NCI-H1436 (cell line): ENCODE results near the gene HERC6.
"Not testable (repeated sequence)": the region's sequence is repeated elsewhere in the genome, so short reads cannot be mapped to it uniquely, and the experiment has no call there.

Experiments used
- DNase-seq: peaks from one replicate; lab custom pipeline; 2025; lab: John Stamatoyannopoulos, UW

Gene HERC6

DNA sequence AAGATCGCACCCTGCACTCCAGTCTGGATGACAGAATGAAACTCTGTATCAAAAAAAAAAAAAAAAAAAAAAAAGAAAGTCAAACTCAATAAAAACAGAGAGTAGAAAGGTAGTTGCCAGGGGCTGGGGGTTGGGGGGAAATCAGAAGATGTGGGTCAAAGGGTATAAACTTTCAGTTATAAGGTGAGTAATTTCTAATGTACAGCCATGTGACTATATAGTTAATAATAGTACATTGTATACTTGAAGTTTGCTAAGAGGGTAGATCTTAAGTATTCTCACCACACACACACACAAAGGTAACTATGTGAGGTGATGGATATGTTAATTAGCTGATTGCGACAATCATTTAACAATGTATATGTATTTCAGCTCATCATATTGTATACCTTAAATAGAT lies 11.5 kb downstream of the HERC6 start:
- DNase-seq, result no peak

DNA sequence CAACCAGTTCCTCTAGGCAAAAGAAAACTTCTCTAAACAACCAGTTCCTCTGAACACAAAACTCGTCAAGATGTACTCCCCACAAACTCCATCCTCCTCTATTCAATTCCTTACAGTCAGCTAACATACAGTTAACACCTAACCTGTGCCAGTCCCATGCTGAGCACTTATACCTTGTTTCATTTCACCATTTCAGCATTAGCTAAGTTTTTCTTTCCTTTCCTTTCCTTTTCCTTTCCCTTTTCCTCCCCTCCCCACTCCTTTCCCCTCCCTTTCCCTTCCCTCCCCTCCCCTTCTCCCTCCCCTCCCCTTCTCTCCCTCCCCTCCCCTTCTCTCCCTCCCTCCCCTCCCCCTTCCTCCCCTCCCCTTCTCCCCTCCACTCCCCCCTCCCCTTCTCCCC lies 13.1 kb downstream of the HERC6 start:
- no peak for DNase-seq

DNA sequence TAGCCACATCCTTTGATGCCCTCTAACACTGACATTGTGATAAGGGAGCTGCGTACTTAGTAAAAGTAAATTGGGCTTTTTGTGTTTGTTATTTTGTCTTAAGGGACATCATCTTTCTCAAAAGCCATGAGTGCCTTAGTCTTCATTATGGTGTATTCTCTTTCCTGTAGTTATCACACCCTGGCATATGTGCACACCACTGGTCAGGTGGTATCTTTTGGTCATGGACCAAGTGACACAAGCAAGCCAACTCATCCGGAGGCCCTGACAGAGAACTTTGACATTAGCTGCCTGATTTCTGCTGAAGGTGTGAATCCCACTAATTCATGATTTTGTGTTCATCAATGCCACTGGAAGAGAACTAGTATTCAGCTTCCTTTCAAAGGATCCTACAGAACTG lies 18.0 kb downstream of the HERC6 start:
- no peak for DNase-seq

DNA sequence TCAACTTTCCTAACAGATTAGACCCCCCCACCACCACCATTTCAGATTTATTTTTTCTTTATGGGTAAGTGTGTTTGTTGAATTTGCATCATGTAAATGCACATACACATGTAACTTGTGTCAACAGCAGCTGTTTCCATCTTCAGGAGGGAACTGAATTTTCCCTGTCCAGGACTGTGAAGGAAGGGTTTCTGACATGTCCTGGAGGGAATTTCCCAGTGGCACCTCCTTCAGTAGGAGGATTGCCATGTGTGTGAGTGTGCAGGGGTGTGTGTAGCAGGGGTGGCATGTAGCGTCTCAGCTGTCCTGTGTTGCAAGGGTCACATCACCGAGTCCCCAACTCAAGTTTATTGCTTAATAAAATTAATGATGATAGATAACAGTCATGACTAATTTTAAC lies 19.7 kb downstream of the HERC6 start:
- no peak for DNase-seq

DNA sequence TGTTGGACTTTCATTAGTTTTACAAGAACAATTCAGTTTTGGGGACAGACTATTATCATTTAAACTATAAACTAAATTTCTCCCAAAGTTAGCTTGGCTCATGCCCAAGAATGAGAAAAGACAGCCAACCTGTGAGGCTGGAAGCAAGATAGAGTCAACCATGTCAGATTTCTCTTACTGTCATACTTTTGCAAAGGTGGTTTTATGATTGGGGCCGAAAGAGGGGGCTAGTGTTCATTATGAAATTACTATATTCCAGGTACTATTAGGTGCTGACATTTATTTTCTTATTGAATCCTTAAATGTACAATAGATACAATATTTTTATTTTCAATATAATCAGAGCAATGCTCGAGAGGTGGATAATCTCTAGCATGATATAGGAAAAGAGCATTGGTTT lies 30.6 kb downstream of the HERC6 start:
- DNase-seq, result no peak

DNA sequence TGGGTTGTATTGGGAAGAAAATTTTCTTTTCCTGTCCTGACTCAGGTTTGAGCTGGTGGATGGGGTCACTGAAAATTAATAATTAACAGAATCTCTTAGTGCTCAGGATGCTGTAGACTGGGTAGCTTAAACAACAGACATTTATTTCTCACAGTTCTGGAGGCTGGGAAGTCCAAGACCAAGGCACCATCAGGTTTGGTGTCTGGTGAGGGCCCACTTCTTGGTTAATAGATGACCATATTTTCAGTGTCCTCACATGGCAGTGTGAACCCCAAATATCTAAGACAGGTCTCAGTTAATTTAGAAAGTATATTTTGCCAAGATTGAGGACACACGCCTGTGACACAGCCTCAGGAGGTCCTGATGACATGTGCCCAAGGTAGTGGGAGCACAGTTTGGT lies 31.1 kb downstream of the HERC6 start:
- no peak for DNase-seq

DNA sequence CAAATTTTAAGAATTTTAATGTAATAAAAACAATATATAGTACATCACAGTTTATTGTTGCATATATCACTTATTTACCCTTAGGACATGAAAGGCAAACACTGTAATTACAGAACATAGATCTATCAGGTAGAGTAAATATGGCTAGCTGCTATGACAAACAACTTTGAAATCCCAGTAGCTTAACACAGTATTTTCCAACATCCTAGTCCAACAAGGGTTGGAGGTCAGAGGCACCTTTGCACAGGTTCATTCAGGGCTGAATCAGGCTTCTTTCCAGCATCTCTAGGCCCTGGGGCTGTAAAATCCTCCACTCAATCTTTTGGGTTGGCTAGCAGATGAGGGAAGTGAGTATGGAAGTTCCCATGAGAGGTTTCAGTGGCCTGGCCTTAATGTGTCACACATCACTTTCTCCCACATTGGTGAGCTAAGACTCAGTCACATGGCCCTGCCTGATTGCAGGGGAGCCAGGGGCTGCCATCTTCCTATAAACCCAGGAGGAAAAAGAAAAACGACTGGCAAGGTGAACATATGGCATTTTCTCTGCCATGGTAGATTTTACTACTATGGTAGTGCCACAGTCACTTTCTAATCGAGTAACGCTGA lies 32.9 kb downstream of the HERC6 start:
- no peak for DNase-seq

DNA sequence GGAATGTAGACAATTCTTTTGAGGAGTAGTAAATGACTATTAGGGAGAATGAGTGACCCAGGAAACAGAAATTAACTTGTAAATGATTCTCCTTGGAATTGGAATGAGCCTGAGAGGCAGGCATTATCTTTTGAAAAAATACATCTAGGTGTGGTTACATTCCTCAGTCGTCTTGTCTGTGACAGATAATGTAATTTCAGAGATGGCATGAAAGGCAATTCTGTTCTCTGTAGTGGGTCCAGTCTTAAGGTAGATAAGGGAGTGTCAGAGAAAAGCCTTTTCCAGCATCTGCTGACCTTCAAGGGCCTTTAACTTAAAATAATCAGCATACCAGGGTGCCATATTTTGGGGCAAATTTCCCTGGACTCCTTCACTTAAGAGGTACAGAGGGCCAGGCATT lies 35.1 kb downstream of the HERC6 start:
- no peak for DNase-seq

DNA sequence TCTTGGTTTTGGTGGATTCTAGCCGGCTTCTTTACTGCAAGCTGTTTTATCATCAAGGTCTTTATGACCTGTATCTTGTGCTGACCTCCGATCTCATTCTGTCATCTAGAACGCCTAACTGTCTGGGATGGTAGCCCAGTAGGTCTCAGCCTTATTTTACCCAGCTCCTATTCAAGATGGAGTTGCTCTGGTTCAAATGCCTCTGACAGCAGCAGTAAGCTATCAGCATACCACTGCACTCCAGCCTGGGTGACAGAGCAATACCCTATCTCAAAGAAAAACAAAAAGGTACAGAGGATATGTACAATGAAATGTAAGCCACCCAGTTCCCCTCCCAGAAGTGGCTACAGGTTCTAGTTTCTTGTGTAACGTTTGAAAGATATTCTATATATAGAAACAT lies 36.1 kb downstream of the HERC6 start:
- no peak for DNase-seq

DNA sequence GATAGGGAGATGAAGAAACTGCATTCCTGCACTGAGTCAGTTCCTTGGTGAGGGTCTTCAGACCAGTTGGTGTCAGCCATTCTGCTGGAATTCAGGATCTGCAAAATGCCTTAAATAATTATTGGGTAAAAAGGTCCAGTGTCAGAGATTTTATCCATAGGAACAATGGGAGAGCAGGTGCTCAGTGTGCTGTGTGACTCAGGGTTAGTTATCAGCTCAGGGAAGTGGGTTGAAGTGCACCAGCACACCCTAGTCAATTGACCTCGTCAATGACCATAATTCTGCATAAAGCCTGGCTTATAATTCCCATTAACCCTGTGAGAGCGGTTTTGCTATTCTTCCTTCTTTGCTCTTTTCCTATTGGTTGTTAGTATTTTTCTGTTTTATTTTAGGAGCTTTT lies 37.3 kb downstream of the HERC6 start:
- DNase-seq, result no peak

DNA sequence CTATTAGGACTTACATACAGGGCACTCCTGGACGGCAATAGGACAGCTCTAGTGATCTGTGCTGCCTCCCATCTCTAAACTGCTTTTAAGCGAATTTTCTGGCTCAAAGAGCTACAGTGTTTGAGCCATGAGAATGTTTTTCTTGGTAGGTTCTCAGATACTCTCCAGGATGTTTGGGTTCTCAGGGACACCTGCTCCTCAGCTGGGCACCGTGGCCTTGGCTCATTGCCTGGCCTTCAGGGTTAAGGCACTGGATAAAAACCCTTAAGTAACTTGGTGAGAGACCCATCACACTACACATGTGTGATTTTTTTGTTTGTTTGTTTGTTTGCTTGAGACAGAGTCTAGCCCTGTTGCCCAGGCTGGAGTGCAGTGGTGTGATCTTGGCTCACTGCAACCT lies 39.8 kb downstream of the HERC6 start:
- no peak for DNase-seq

DNA sequence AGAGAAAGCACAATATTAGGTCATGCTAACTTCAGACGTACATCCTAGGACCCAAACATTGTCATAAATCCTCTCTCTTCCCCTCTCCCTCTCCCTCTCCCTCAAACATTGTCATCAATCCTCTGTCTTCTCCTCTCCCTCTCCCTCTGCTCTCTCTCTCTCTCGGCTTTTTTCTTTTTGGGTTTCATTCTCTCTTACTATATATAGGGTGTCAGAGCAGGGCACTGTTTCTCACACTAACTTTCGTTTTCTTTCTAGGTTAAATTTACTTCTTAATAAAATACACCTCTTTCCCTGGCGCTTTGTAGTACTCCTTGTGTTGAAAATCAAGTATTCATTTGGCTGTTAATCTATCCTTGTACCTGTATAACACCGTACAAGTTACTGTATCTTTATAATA lies 41.2 kb downstream of the HERC6 start:
- DNase-seq, result no peak

DNA sequence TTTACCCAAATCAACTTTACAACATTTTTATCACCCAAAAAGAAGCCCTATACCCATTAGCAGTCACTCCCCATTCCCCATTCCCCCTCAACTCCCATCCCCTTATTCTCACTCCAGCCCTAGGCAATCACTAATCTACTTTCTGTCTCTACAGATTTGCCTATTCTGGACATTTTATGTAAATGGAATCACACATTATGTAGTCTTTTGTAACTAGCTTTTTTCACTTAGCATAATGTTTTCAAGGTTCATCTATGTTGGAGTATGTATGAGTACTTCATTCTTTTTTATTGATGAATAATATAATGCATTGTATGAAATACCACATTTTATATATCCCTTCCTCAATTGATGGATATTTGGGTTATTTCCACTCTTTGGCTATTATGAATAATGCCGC lies 42.2 kb downstream of the HERC6 start:
- no peak for DNase-seq

DNA sequence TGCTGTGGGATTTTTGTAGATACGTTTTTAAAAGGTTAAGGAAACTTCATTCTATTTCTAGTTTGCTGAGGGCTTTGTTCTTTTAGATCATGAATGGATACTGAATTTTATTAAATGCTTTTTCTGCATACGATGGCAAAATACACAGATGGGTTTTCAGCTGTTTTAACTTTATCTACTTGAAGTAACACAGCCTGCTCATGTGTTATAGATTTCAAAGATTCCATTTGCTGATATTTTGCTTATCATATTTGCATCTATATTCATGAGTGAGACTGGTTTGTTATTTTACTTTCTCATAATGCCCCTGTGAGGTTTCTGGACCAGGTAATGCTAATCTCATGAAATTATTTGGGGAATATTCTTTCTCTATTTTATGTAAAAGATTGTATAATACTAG lies 43.8 kb downstream of the HERC6 start:
- no peak for DNase-seq

DNA sequence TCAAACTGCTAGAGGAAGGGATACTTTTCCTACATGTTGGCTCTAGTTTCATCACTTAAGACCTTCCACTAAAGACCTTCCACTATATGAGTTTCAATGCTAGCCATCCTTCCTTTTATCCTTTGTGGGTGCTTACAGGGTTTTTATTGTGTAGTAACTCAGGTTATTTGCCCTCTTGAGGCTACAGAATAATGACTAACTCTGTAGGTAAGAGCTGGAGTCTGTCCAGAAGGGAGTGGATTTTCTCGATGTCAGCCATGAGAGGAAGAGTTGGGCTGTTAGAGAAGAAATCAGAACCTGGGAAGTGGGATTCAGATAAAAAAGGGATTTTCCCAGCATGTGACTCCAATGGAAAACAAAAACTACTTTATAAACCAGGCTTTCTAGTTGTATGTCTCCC lies 50.7 kb downstream of the HERC6 start:
- no peak for DNase-seq

DNA sequence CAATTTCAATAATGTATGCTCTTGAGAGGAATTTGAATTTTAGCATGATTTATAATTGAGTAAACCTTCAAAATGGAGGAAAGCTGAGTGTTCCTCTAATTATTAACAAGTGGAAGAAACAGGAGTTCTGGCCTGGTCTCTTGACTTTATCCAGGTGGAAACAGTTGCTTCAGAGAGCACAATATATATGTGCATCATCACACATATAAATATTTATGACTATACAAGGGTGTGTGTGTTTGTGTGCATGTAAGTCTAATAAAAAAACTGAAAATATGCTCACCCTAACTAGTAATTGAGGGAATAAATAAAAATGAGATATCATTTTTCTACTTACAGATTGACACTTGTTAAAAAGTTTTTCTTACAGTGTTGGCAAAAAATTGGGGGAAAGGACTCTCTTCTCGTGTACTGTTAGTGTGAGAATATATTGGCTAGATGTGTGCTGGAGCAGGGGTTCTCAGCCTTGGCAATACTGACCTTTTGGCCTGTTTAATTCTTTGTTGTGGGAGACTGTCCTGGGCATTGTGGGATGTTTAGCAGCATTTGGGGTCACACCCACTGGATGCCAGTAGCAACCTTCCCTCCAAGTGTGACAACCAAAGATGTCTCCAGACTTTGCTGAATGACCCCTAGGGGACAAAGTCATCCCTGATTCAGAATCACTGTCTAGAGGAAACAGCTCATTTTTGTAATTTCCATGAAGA lies 57.5 kb downstream of the HERC6 start:
- DNase-seq, result no peak

DNA sequence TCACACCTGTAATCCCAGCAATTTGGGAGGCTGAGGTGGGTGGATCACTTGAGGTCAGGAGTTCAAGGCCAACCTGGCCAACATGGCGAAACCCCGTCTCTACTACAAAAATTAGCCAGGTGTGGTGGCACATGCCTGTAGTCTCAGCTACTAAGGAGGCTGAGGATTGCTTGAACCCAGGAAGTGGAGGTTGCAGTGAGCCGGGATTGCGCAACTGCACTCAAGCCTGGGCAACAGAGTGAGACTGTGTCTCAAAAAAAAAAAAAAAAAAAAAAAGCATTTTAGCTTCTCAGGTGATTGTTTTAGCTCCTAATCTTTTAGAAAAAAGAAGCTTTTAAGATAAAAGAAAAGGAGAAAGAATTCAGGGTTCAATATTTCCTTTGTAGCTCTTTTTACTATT lies 59.2 kb downstream of the HERC6 start:
- DNase-seq, result not testable (repeated sequence)

DNA sequence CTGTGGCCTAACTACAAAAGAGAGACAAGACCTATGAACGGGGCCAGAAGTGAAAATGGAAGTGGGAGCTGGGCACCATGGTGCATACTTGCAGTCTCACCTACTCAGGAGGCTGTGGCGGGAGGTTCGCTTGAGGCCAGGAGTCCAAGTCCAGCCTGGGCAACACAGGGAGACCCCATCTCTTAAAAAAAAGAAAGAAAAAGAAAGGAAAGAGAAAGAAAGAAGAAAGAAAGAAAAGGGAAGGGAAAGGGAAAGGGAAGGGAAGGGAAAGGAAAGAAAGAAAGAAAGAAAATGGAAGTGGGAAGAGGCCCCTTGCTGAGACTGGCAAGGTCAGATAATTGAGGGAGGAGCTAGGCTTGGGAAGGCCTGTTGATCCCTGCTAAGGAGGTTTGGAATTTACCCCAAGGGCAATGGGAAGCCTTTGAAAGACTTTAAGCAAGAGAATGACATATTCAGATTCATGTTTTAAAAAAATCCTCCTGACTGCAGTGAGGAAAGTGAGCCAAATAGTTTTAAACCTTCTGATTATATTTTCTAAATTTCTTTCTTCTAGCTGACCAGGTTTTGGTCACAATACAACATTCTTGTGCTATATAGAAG lies 60.6 kb downstream of the HERC6 start:
- no peak for DNase-seq

DNA sequence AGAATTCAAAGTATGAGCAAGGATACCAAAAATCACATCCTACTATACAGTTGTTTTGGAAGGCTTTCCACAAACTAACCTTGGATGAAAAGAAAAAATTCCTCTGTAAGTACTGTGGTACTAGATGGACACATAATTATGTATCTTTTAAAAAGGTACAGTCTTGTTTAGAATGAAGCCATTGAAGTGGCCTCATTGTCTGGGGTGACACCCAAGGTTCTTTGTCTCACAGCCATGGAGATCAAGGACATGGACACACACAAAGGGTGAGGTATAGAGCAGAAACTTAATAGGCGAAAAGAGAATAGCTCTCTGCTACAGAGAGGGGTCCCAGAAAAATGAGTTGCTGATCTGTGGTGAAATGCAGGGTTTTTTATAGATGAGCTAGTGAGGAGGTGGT lies 61.5 kb downstream of the HERC6 start:
- no peak for DNase-seq

DNA sequence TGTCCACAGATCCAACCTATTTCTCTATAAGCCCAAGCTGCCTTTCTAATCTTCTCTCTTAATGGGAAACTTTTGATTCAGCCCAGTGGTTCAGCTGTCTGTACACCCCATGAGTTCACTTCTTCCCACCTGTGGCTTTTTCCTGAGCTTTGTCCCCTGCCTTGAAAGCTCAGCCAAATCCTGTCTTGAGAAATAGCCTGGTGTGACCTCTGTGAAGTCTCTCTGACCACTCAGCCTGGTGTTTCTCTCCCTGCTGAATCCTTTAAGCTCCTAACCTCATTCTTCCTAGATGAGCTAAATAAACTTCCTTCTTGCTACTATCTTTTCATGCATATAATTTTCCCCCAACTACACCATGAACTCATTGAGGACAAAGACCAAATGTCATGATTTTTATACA lies 63.0 kb downstream of the HERC6 start:
- no peak for DNase-seq

DNA sequence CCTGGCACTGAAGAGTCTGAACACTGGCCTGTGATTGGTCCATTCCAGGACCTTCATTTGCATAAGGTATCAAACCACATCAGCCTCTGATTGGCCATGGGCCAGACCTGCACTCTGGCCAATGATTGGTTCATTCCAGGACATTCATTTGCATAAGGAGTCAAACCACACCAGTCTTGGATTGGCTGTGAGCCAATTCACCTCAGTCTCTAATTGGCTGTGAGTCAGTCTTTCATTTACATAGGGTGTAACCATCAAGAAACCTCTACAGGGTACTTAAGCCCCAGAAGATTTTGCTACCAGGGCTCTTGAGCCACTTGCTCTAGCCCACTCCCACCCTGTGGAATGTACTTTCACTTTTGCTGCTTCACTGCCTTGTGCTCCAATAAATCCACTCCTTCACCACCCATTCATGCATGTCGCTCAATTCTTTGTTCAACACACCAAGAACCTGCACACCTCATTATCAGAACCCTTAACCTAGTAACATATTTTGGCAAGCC lies 64.1 kb downstream of the HERC6 start:
- DNase-seq, result no peak

DNA sequence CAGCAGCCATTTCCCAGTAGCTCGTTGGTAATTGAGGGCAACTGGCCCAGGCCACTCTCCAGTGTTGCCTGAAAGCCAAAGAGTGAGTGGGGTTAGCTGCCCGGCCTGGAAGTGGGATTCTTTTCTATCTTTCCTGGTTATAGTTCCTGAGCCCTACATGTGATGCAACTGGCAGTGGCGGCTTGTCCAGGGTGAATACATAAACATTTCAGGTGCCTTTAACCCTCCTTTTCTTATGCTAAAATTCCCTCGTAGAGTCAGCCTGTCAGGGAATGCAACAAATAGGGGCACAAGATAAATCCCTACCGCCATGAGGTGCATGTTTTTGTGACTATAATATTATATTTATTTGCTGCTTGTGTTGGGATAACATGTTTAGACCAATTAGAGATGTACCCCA lies 64.8 kb downstream of the HERC6 start:
- DNase-seq, result no peak

DNA sequence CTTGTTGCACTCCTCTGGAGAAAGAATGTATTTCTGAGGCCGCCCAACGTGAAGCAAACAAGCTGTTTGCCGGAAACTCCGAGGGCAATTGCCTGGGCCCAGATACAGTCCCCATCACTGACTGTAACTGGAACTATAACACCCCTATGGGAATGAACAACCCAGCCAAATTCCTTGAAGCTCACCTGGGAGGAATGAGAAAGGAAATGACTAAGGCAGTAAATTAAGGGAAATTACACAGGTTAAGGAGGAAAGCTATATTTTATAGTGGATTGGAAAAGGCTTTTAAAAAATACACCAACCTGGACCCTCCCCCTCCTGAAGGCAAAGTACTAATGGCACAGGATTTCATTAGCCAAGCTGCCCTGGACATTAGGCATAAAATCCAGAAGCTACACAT lies 66.6 kb downstream of the HERC6 start:
- no peak for DNase-seq

DNA sequence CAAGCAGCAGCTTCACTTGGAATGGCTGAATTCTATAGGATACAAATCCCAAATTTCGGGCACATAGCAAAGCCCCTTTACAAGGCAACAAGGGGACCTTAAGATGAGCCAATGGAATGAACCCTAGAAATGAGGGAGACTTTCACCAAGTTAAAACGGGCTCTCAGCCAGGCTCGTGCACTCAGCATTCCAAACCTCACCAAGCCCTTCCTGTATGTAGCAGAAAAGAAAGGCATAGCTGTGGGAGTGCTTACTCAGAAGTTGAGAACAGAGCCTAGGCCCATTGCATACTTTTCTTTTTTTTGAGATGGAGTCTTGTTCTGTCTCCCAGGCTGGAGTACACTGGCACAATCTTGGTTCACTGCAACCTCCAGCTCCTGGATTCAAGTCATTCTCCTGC lies 67.5 kb downstream of the HERC6 start:
- no peak for DNase-seq
